GM19455 (cell line): ENCODE results near the gene SMARCB1.

Experiments used
- ATAC-seq: cut with Tn5 transposase; IDR thresholded peaks from one replicate; pipeline ENCODE4 v1.9.1; 2021; ENCODE audit not compliant: unreplicated experiment

The SMARCB1 gene

GRCh38 chr22:23828800-23829680 lies 42.3 kb downstream of the SMARCB1 start:
- no peak for ATAC-seq

GRCh38 chr22:23829845-23830372 lies 43.1 kb downstream of the SMARCB1 start:
- no peak for ATAC-seq

- no peak for ATAC-seq
Measured at GRCh38 chr22:23831261-23831660, 44.5 kb downstream of the SMARCB1 start.

GRCh38 chr22:23831781-23832180 lies 45.0 kb downstream of the SMARCB1 start:
- ATAC-seq, result no peak

GRCh38 chr22:23832226-23833016 lies 45.7 kb downstream of the SMARCB1 start:
- ATAC-seq, result no peak

- no peak for ATAC-seq
Measured at GRCh38 chr22:23833017-23833751, 46.4 kb downstream of the SMARCB1 start.

GRCh38 chr22:23833911-23834317 lies 47.1 kb downstream of the SMARCB1 start:
- no peak for ATAC-seq

GRCh38 chr22:23834406-23834792 lies 47.6 kb downstream of the SMARCB1 start:
- no peak for ATAC-seq

- no peak for ATAC-seq
Measured at GRCh38 chr22:23834793-23835483, 48.2 kb downstream of the SMARCB1 start.

GRCh38 chr22:23835484-23836144 lies 48.8 kb downstream of the SMARCB1 start:
- ATAC-seq, result no peak

- no peak for ATAC-seq
Measured at GRCh38 chr22:23836281-23836680, 49.5 kb downstream of the SMARCB1 start.

GRCh38 chr22:23836692-23837495 lies 50.1 kb downstream of the SMARCB1 start:
- ATAC-seq, result no peak

- no peak for ATAC-seq
Measured at GRCh38 chr22:23837496-23837859, 50.7 kb downstream of the SMARCB1 start.

- ATAC-seq, result no peak
Measured at GRCh38 chr22:23837911-23838680, 51.3 kb downstream of the SMARCB1 start.

- ATAC-seq, result peak; percentile 79
Measured at GRCh38 chr22:23838681-23839468, 52.1 kb downstream of the SMARCB1 start, which contains the start of gene DERL3. Gene DERL3 (minus strand): TSS chr22:23839006. CDS start chr22:23838987, 19 bp downstream.

GRCh38 chr22:23840026-23840425 lies 53.3 kb downstream of the SMARCB1 start:
- no peak for ATAC-seq

GRCh38 chr22:23841292-23841691 lies 54.5 kb downstream of the SMARCB1 start:
- ATAC-seq, result no peak
